Dendritic cell treated with granulocyte-macrophage colony-stimulating factor and Interleukin-4, amounts not matched to agents 40 ng/mL and 50 ng/mL, for 4 days (primary cell): ENCODE results near the gene NDUFB5.

Source experiments
- H3K27ac Mint-ChIP-seq: one replicate; pipeline ENCODE4 v1.8.0; 2022; ENCODE audit warnings: mild to moderate bottlenecking, mixed read lengths
- H3K27me3 Mint-ChIP-seq: one replicate; pipeline ENCODE4 v1.8.0; 2022; ENCODE audit warnings: mild to moderate bottlenecking, mixed read lengths
- H3K36me3 Mint-ChIP-seq: one replicate; pipeline ENCODE4 v1.8.0; 2022; ENCODE audit warnings: low read depth, mixed read lengths
- H3K4me1 Mint-ChIP-seq: one replicate; pipeline ENCODE4 v1.8.0; 2022; ENCODE audit warnings: low read depth, mixed read lengths
- H3K4me3 Mint-ChIP-seq: one replicate; pipeline ENCODE4 v1.8.0; 2022; ENCODE audit warnings: mild to moderate bottlenecking, moderate library complexity, mixed read lengths
- H3K9me3 Mint-ChIP-seq: one replicate; pipeline ENCODE4 v1.8.0; 2022; ENCODE audit warnings: mixed read lengths
- intact Hi-C: fragments of 100-400 bp; cut with micrococcal nuclease; formaldehyde crosslinking; loops from one replicate; pipeline ENCODE4 v1.15.0; 2022

Gene NDUFB5

GRCh38 chr3:179652447-179653095, 48.0 kb downstream of the NDUFB5 start, which contains the start of gene USP13:
Gene USP13, plus strand, starts transcription at chr3:179653040. Its CDS starts 186 bp downstream, at chr3:179653226.
- Mint-ChIP-seq H3K9me3 (no peaks in the 10 kb centered on the region), H3K36me3 (no peaks in the 10 kb centered on the region), H3K27me3 (peaks cover 36% of the 10 kb centered on the region), H3K4me3 (peak within 1 kb of the TSS; percentile 89), H3K27ac (peak within 1 kb of the TSS; percentile 75), H3K4me1 (peaks cover 24% of the 10 kb centered on the region)
- intact Hi-C loops, result loop anchor here (5.0 kb wide), 1 partner anchor 45 kb away; no protein-coding TSS in a partner anchor

DNA sequence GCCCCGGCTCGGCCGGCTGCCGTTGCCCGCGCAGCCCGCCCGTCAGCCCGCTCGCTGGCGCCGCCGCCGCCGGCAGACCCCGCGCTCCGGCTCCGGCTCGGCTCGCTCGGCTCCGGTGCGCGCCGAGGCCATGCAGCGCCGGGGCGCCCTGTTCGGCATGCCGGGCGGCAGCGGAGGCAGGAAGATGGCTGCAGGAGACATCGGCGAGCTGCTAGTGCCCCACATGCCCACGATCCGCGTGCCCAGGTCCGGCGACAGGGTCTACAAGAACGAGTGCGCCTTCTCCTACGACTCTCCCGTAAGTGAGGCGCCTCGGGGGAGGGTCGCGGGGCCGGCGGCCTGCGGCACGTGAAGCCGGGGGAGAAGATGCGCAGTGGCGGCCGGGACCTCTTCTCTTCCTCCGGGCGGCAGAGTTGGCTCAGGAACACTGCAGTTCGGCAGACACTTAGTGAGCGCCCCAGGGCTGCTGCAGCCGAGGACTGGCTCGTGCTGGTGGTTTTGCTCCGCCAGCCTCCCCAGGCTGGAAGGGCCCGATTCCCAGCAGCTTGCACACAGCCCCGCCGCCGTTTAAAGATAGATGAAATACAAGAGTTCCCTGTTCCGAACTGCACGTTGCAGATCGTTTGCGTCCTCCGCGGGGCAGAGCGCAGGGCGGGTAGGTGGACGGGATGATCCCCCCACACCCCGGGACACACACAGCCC, 48.7 kb downstream of the NDUFB5 start:
- intact Hi-C loops, result loop anchor here (5.0 kb wide), 1 partner anchor 44 kb away; no protein-coding TSS in a partner anchor
- Mint-ChIP-seq H3K27ac (peak overlapping the region; percentile 75), H3K9me3 (no peaks in the 10 kb centered on the region)

DNA sequence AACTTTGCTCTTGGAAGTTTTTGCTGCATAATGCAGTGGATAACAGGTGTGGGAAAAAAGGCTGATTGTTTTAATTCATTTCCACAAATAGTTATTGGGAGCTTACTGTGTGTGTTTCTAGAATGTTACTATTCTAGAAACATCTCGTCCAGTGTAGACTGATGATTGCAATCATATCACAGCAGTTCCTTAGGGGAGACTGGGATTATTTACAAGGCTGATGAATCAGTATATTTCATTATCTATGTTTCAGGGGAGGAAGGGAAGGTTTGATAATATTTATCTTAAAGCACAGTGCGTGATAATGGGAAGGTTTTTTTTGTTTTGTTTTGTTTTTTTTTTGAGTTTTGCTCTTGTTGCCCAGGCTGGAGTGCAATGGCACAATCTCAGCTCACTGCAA, 50.6 kb downstream of the NDUFB5 start:
- Mint-ChIP-seq H3K4me3 (no peak overlapping the region), H3K4me1 (peaks cover 24% of the 10 kb centered on the region), H3K36me3 (no peaks in the 10 kb centered on the region), H3K9me3 (no peaks in the 10 kb centered on the region), H3K27me3 (peaks cover 34% of the 10 kb centered on the region), H3K27ac (no peak overlapping the region)
- intact Hi-C loops, result no loop called here

More for the DNA sequence above, 48.7 kb downstream of the NDUFB5 start:
- H3K27me3 Mint-ChIP-seq, result peaks cover 36% of the 10 kb centered on the region
- H3K4me1 Mint-ChIP-seq, result peaks cover 24% of the 10 kb centered on the region
- peak overlapping the region; percentile 89 for H3K4me3 Mint-ChIP-seq
- no peaks in the 10 kb centered on the region for H3K36me3 Mint-ChIP-seq

- peaks cover 9% of the 10 kb centered on the region for H3K4me1 Mint-ChIP-seq
- peaks cover 11% of the 10 kb centered on the region for H3K27me3 Mint-ChIP-seq
- no peaks in the 10 kb centered on the region for H3K9me3 Mint-ChIP-seq
- no peaks in the 10 kb centered on the region for H3K36me3 Mint-ChIP-seq
- intact Hi-C loops, result no loop called here
- no peak overlapping the region for H3K27ac Mint-ChIP-seq
- H3K4me3 Mint-ChIP-seq, result no peak overlapping the region
These were observed 54.0 kb downstream of the NDUFB5 start for GRCh38 chr3:179658606-179659005.

- H3K27me3 Mint-ChIP-seq, result no peaks in the 10 kb centered on the region
- intact Hi-C loops, result no loop called here
- H3K4me3 Mint-ChIP-seq, result no peak overlapping the region
- H3K27ac Mint-ChIP-seq, result no peak overlapping the region
- no peaks in the 10 kb centered on the region for H3K9me3 Mint-ChIP-seq
- no peaks in the 10 kb centered on the region for H3K36me3 Mint-ChIP-seq
- H3K4me1 Mint-ChIP-seq, result no peaks in the 10 kb centered on the region
These were observed 56.3 kb downstream of the NDUFB5 start for GRCh38 chr3:179660872-179661271.

DNA sequence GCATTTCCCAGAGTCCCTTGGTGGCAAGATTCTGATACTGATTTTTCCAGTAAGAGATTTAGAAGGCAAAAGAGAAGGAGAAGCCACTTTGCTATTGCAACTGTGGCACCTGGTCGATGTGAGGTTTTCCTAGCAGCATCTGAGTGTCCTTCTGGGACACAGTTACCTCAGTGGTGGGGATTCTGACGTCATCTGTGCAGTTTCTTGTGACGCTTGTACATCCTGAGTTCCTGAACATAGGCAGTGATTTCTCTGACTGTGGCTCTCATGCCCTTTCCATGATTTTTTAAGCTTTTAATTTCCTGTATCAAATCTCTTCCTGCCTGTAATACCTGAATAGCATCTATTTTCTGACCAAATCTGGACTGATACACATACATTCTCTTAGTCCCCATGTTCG, 57.2 kb downstream of the NDUFB5 start:
- H3K9me3 Mint-ChIP-seq, result no peaks in the 10 kb centered on the region
- no peak overlapping the region for H3K4me3 Mint-ChIP-seq
- H3K36me3 Mint-ChIP-seq, result no peaks in the 10 kb centered on the region
- intact Hi-C loops, result no loop called here
- H3K27me3 Mint-ChIP-seq, result no peaks in the 10 kb centered on the region
- no peak overlapping the region for H3K27ac Mint-ChIP-seq
- H3K4me1 Mint-ChIP-seq, result no peaks in the 10 kb centered on the region

- Mint-ChIP-seq H3K27ac (no peak overlapping the region), H3K9me3 (no peaks in the 10 kb centered on the region), H3K4me1 (no peaks in the 10 kb centered on the region), H3K27me3 (no peaks in the 10 kb centered on the region), H3K36me3 (no peaks in the 10 kb centered on the region), H3K4me3 (no peak overlapping the region)
- intact Hi-C loops, result no loop called here
These were observed 58.5 kb downstream of the NDUFB5 start for GRCh38 chr3:179663093-179663492.

DNA sequence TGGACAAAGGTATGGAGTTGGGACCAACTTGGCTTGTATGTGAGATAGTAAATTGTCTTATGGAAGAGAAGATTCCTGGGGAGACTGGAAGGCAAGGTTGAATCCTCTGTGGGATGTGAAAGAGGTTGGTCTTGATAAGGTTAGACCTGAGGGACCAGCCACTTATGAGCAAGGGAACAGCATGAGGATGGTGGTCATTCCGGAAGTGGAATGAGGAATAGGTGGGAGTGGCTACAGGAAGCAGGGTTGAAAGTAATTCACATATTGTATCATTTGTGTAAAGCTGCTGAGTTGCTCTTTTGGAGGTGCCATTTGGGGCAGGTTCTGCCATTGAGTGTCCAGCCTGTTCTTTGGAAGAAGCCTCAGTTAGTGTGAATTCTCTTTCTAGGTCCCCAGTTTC, 61.4 kb downstream of the NDUFB5 start:
- H3K36me3 Mint-ChIP-seq, result no peaks in the 10 kb centered on the region
- no peaks in the 10 kb centered on the region for H3K9me3 Mint-ChIP-seq
- H3K27ac Mint-ChIP-seq, result no peak overlapping the region
- intact Hi-C loops, result no loop called here
- H3K4me3 Mint-ChIP-seq, result no peak overlapping the region
- no peaks in the 10 kb centered on the region for H3K4me1 Mint-ChIP-seq
- no peaks in the 10 kb centered on the region for H3K27me3 Mint-ChIP-seq

GRCh38 chr3:179666436-179667035, 61.9 kb downstream of the NDUFB5 start:
- Mint-ChIP-seq H3K36me3 (no peaks in the 10 kb centered on the region), H3K4me3 (no peak overlapping the region), H3K9me3 (no peaks in the 10 kb centered on the region), H3K27ac (no peak overlapping the region), H3K27me3 (no peaks in the 10 kb centered on the region), H3K4me1 (no peaks in the 10 kb centered on the region)
- intact Hi-C loops, result no loop called here

GRCh38 chr3:179668429-179668828, 63.8 kb downstream of the NDUFB5 start:
- intact Hi-C loops, result no loop called here
- Mint-ChIP-seq H3K27ac (no peak overlapping the region), H3K36me3 (no peaks in the 10 kb centered on the region), H3K4me3 (no peak overlapping the region), H3K4me1 (no peaks in the 10 kb centered on the region), H3K9me3 (no peaks in the 10 kb centered on the region), H3K27me3 (no peaks in the 10 kb centered on the region)

DNA sequence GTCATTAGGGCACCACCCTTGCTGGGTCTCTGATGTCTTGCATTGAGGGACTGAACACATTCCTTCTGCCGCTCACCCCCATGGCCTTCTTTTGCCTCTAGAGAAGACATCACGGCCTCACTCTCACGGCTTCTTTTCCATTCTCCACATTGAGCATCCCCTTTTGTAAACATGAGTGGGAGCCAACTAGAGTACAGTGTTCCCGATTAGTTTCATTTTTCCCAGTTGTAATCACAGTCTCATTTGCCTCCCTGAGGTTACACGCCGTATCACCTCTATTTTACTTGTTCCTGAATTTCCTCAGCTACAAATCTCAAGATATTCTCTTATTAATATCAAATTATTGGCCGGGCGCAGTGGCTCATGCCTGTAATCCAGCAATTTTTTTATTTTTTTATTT, 65.7 kb downstream of the NDUFB5 start:
- intact Hi-C loops, result no loop called here
- no peaks in the 10 kb centered on the region for H3K9me3 Mint-ChIP-seq
- H3K36me3 Mint-ChIP-seq, result no peaks in the 10 kb centered on the region
- no peak overlapping the region for H3K27ac Mint-ChIP-seq
- no peak overlapping the region for H3K4me3 Mint-ChIP-seq
- H3K4me1 Mint-ChIP-seq, result no peaks in the 10 kb centered on the region
- H3K27me3 Mint-ChIP-seq, result no peaks in the 10 kb centered on the region

GRCh38 chr3:179671309-179671708, 66.7 kb downstream of the NDUFB5 start:
- no peaks in the 10 kb centered on the region for H3K9me3 Mint-ChIP-seq
- no peaks in the 10 kb centered on the region for H3K27me3 Mint-ChIP-seq
- intact Hi-C loops, result no loop called here
- no peaks in the 10 kb centered on the region for H3K36me3 Mint-ChIP-seq
- H3K27ac Mint-ChIP-seq, result no peak overlapping the region
- no peaks in the 10 kb centered on the region for H3K4me1 Mint-ChIP-seq
- no peak overlapping the region for H3K4me3 Mint-ChIP-seq

DNA sequence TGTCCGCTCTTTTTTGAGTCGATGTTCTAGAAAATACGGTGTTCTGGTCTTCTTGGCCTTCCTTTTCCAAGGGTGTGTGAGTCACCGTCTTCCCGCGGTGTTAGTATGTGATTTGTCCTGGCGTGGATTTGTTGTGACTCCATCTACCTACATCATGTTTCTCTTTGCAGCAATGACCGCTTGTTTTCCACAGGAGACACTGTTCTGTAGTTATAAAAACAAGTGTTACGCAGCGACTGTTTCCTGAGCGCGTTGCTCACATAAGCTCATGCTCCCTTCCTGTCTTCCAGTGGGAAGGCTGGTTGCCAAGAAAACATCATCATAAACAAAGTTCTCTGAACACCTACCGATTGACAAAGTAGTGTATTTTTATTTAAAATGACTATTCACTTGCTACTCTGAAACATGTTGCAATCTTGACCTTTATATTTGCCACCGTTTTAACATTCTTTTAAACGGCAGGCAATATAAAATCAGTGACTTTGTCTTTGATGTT, 67.2 kb downstream of the NDUFB5 start:
- Mint-ChIP-seq H3K9me3 (no peaks in the 10 kb centered on the region), H3K4me3 (no peak overlapping the region), H3K36me3 (no peaks in the 10 kb centered on the region), H3K27me3 (no peaks in the 10 kb centered on the region), H3K4me1 (no peaks in the 10 kb centered on the region), H3K27ac (no peak overlapping the region)
- intact Hi-C loops, result no loop called here

- H3K27ac Mint-ChIP-seq, result no peak overlapping the region
These were observed 68.3 kb downstream of the NDUFB5 start for GRCh38 chr3:179672918-179673317.

More at GRCh38 chr3:179672918-179673317, 68.3 kb downstream of the NDUFB5 start:
- H3K36me3 Mint-ChIP-seq, result no peaks in the 10 kb centered on the region
- H3K9me3 Mint-ChIP-seq, result no peaks in the 10 kb centered on the region
- intact Hi-C loops, result no loop called here
- no peak overlapping the region for H3K4me3 Mint-ChIP-seq
- H3K27me3 Mint-ChIP-seq, result no peaks in the 10 kb centered on the region
- H3K4me1 Mint-ChIP-seq, result no peaks in the 10 kb centered on the region
